ENCODE measurements around the gene CATSPER1. TPM values are rescaled to one million over a fixed set of nuclear protein-coding genes. Genes with fewer than 3 reads are reported as not detected.
A peak's percentile ranks its signal among the peaks of the same experiment; 100 is the strongest.

CATSPER1 gene
- polyA plus RNA-seq, 1 of the 3 experiments (the other 2 are of a cell fraction) = 2.2 TPM

- CTCF ChIA-PET = interaction anchor here (0.8 to 5.8 kb wide), 5 partner anchors 20 to 211 kb away, joined by 3 to 46 read pairs (median 5); partner anchors contain the start of gene PACS1
Observed at GRCh38 chr11:66047541-66048365, 21.5 kb upstream of the CATSPER1 start.

GRCh38 chr11:66046901-66047300 lies 20.6 kb upstream of the CATSPER1 start:
- TF ChIP-seq TEAD4 (IDR thresholded peaks at IDR 0.05; ENCODE audit: borderline replicate concordance, insufficient read depth) (no peak), MAX (IDR thresholded peaks at IDR 0.05; ENCODE audit: low read depth) (no peak), JUND (IDR thresholded peaks at IDR 0.05) (no peak), SMC3 (IDR thresholded peaks at IDR 0.05; ENCODE audit: low read depth, low read length) (no peak), RAD21 (IDR thresholded peaks at IDR 0.05; ENCODE audit: low read length) (no peak), CHD2 (IDR thresholded peaks at IDR 0.05; ENCODE audit: low read length, partially characterized antibody) (no peak), ELF1 (IDR thresholded peaks at IDR 0.05) (no peak), FOSL2 (IDR thresholded peaks at IDR 0.05; ENCODE audit: borderline replicate concordance, low read depth) (no peak), USF2 (IDR thresholded peaks at IDR 0.05; ENCODE audit: borderline replicate concordance, low read depth, low read length) (no peak), ZBTB33 (IDR thresholded peaks at IDR 0.05; ENCODE audit: borderline replicate concordance, low read depth) (no peak), CTCF (IDR thresholded peaks at IDR 0.05) (no peak), NFIC (IDR thresholded peaks at IDR 0.05; ENCODE audit: borderline replicate concordance) (no peak), NRF1 (IDR thresholded peaks at IDR 0.05; ENCODE audit: low read depth, low read length) (no peak)
- no peaks in the 10 kb centered on the region for H3K9me3 ChIP-seq
- H3K27ac ChIP-seq (ENCODE audit: low read depth in 2 of 2, low read length in 1 of 2) = no peak overlapping the region
- POLR2A ChIA-PET = no interaction called here
- H3K9me2 ChIP-seq = no peaks in the 10 kb centered on the region
- CTCF ChIA-PET = interaction anchor here (1.0 to 5.8 kb wide), 8 partner anchors 8 to 335 kb away, joined by 3 to 46 read pairs (median 6); partner anchors contain the start of genes KAT5 and PACS1
- peaks cover 15 to 43% of the 10 kb centered on the region in 2 experiments; a peak in 2 of 4 replicates for H3K4me1 ChIP-seq (ENCODE audit: control insufficient read depth in 1 of 2, insufficient read depth in 2 of 2, low read depth in 1 of 2, low read length in 1 of 2)
- no peak overlapping the region for H3K9ac ChIP-seq
- DNase-seq = no peak
- peaks cover 12% of the 10 kb centered on the region for H3F3A ChIP-seq (replicated peaks; ENCODE audit: insufficient read depth)
- no peaks in the 10 kb centered on the region for H3K27me3 ChIP-seq (ENCODE audit: insufficient read depth)
- no peak overlapping the region for H3K4me3 ChIP-seq (ENCODE audit: low read depth in 2 of 2, low read length in 1 of 2)
- no peaks in the 10 kb centered on the region for H3K79me2 ChIP-seq (ENCODE audit: insufficient read depth)
- 94% methylated on average over 3 of the region's 3 CpGs for WGBS (ENCODE audit: low lambda C conversion rate)
- H4K20me1 ChIP-seq (ENCODE audit: insufficient read depth) = no peaks in the 10 kb centered on the region
- H3K36me3 ChIP-seq (replicated peaks in 1 of 2; ENCODE audit: control insufficient read depth in 1 of 2, insufficient read depth in 2 of 2, low read length in 1 of 2) = peaks cover 0 to 3% of the 10 kb centered on the region in 2 experiments
- no peak overlapping the region for H2AFZ ChIP-seq (ENCODE audit: low read depth)
- H3K4me2 ChIP-seq = no peak overlapping the region

More at GRCh38 chr11:66047541-66048365, 21.5 kb upstream of the CATSPER1 start:
- H3F3A ChIP-seq (replicated peaks; ENCODE audit: insufficient read depth) = peaks cover 12% of the 10 kb centered on the region
- H3K27me3 ChIP-seq (ENCODE audit: insufficient read depth) = no peaks in the 10 kb centered on the region
- H3K9me2 ChIP-seq = no peaks in the 10 kb centered on the region
- 82% methylated on average over 9 of the region's 11 CpGs for WGBS (ENCODE audit: low lambda C conversion rate)
- H3K27ac ChIP-seq (ENCODE audit: low read depth in 2 of 2, low read length in 1 of 2) = no peak overlapping the region
- no peak for DNase-seq
- peak overlapping the region; percentile 66; the same call in 1 of the 2 replicates for H3K4me2 ChIP-seq
- no peaks in the 10 kb centered on the region for H4K20me1 ChIP-seq (ENCODE audit: insufficient read depth)
- no peak overlapping the region for H3K9ac ChIP-seq
- TF ChIP-seq RFX5 (IDR thresholded peaks at IDR 0.05; ENCODE audit: low read length) = no peak
- TF ChIP-seq NFIC (IDR thresholded peaks at IDR 0.05; ENCODE audit: borderline replicate concordance) = peak; percentile 35; the same call in 1 of the 2 replicates
- H3K9me3 ChIP-seq = no peaks in the 10 kb centered on the region
- H3K4me1 ChIP-seq (ENCODE audit: control insufficient read depth in 1 of 2, insufficient read depth in 2 of 2, low read depth in 1 of 2, low read length in 1 of 2) = peaks cover 15 to 43% of the 10 kb centered on the region in 2 experiments; a peak in 2 of 4 replicates
- H3K79me2 ChIP-seq (ENCODE audit: insufficient read depth) = peaks cover 6% of the 10 kb centered on the region
- H2AFZ ChIP-seq (ENCODE audit: low read depth) = no peak overlapping the region
- H3K36me3 ChIP-seq (replicated peaks in 1 of 2; ENCODE audit: control insufficient read depth in 1 of 2, insufficient read depth in 2 of 2, low read length in 1 of 2) = peaks cover 0 to 3% of the 10 kb centered on the region in 2 experiments
- POLR2A ChIA-PET = interaction anchor here (0.6 kb wide), 1 partner anchor 393 kb away, joined by 3 read pairs; no protein-coding TSS in a partner anchor
- peak overlapping the region in 1 of 2 experiments; percentile 59; a peak in 1 of 4 replicates for H3K4me3 ChIP-seq (ENCODE audit: low read depth in 2 of 2, low read length in 1 of 2)

All from SK-N-SH (cell line).